ENCODE results near the gene TPBG.

- TF ChIP-seq CTCF (conservative IDR thresholded peaks at IDR 0.05; ENCODE audit: low read depth, low read length) = no peak
- TF ChIP-seq USF2 (IDR thresholded peaks at IDR 0.05; ENCODE audit: low read depth, low read length) = no peak
- no peak for TF ChIP-seq SMC3 (IDR thresholded peaks at IDR 0.05; ENCODE audit: low read depth, low read length)
- no peak for TF ChIP-seq POLR2A (IDR thresholded peaks at IDR 0.05; ENCODE audit: low read depth, low read length)
Observed at GRCh38 chr6:82333781-82334180, 29.8 kb upstream of the TPBG start.
